Natural killer cell (primary cell): Measurements from ENCODE around the gene RNF103. TPM values are rescaled to one million over a fixed set of nuclear protein-coding genes. Genes with fewer than 3 reads are reported as not detected.

Experiments used
- ATAC-seq, 3 donors: fragments of 150-1000 bp in 2 of 3; fragments of 200-7000 bp in 1 of 3; cut with Tn5 transposase; 1 replicate in 1 of 3; 2 replicates in 2 of 3; pipeline ENCODE4 v1.10.0; 2021; ENCODE audit warnings: mild to moderate bottlenecking in 2 of 3, moderate library complexity in 2 of 3
- DNase-seq, 2 donors: peaks; one replicate each; pipeline versions ENCODE4 v3.0.0 to v3.0.0-alpha.2; 2013 to 2021; ENCODE audit warnings: mixed read lengths in 1 of 2
- H3K27ac ChIP-seq: one replicate; pipeline ENCODE4 v1.5.1; 2013; ENCODE audit warnings: mild to moderate bottlenecking, low read length
- H3K27me3 ChIP-seq: one replicate; pipeline ENCODE4 v1.6.1; 2013; ENCODE audit warnings: low read length; ENCODE audit not compliant: control insufficient read depth, insufficient read depth
- H3K36me3 ChIP-seq: one replicate; pipeline ENCODE4 v1.6.1; 2013; ENCODE audit warnings: low read length; ENCODE audit not compliant: control insufficient read depth, insufficient read depth
- H3K4me1 ChIP-seq: one replicate; pipeline ENCODE4 v1.6.1; 2013; ENCODE audit warnings: low read length; ENCODE audit not compliant: control insufficient read depth, insufficient read depth
- H3K4me3 ChIP-seq: one replicate; pipeline ENCODE4 v1.5.1; 2013; ENCODE audit warnings: low read length
- H3K9me3 ChIP-seq: one replicate; pipeline ENCODE4 v1.6.1; 2013; ENCODE audit warnings: low read length; ENCODE audit not compliant: control insufficient read depth, insufficient read depth
- H3K27ac Mint-ChIP-seq, 2 donors: one replicate each; pipeline ENCODE4 v1.8.0; 2022; ENCODE audit warnings: mild to moderate bottlenecking in 2 of 2, mixed read lengths in 2 of 2, moderate library complexity in 1 of 2
- H3K27me3 Mint-ChIP-seq, 2 donors: one replicate each; pipeline ENCODE4 v1.8.0; 2022; ENCODE audit warnings: low read depth in 2 of 2, mixed read lengths in 2 of 2
- H3K36me3 Mint-ChIP-seq: one replicate; pipeline ENCODE4 v1.8.0; 2022; ENCODE audit warnings: mixed read lengths
- H3K4me1 Mint-ChIP-seq, 2 donors: one replicate each; pipeline ENCODE4 v1.8.0; 2022; ENCODE audit warnings: mixed read lengths in 2 of 2
- H3K4me3 Mint-ChIP-seq: one replicate; pipeline ENCODE4 v1.8.0; 2022; ENCODE audit warnings: mild to moderate bottlenecking, moderate library complexity, mixed read lengths
- H3K9me3 Mint-ChIP-seq, 2 donors: one replicate each; pipeline ENCODE4 v1.8.0; 2022; ENCODE audit warnings: mixed read lengths in 2 of 2
- CTCF ChIP-seq: fragments of 200-600 bp; IDR thresholded peaks from one replicate; pipeline ENCODE4 v1.8.0; 2022; ENCODE audit warnings: antibody characterized with exemption
- WGBS: methylation state at CpG from one replicate; pipeline ENCODE4 v1.1.7; 2013; ENCODE audit warnings: missing lambda C conversion rate; ENCODE audit not compliant: insufficient coverage; 5-methylcytosine and 5-hydroxymethylcytosine counted together
- intact Hi-C: fragments of 100-400 bp; cut with micrococcal nuclease; formaldehyde crosslinking; loops from one replicate; pipeline ENCODE4 v1.14.2; 2022
- total RNA-seq, 4 donors: library from RNA; stranded (reverse); fragments of 120-200 nt in 1 of 4; gene quantifications; one replicate each; pipeline versions ENCODE4 v1.2.3 to v1.2.4, GENCODE V29; 2013 to 2022

Gene RNF103
- total RNA-seq, 3 donors from 2014 or later (not counting 1 experiment from before 2014, with no cell fraction given): 52.9 to 74.2 (median 70.9) TPM

- peak overlapping the region; percentile 96 to 99 for H3K27ac Mint-ChIP-seq
- peaks cover 3 to 17% of the 10 kb centered on the region in 2 donors for H3K27me3 Mint-ChIP-seq
- peaks cover 11% of the 10 kb centered on the region for H3K4me1 ChIP-seq
- H3K36me3 Mint-ChIP-seq: no peaks in the 10 kb centered on the region
- peak overlapping the region; percentile 96 for H3K4me3 Mint-ChIP-seq
- intact Hi-C loops: loop anchor here (2.0 kb wide), 1 partner anchor 60 kb away; the partner anchor contains the start of gene RNF103
- no peaks in the 10 kb centered on the region for H3K9me3 ChIP-seq
- H3K9me3 Mint-ChIP-seq: no peaks in the 10 kb centered on the region
- ATAC-seq (no peak), DNase-seq (no peak)
- H3K27ac ChIP-seq: peak overlapping the region; percentile 99
- peaks cover 2% of the 10 kb centered on the region for H3K27me3 ChIP-seq
- peaks cover 28 to 34% of the 10 kb centered on the region in 2 donors for H3K4me1 Mint-ChIP-seq
- peak overlapping the region; percentile 92 for H3K4me3 ChIP-seq
- no peaks in the 10 kb centered on the region for H3K36me3 ChIP-seq
- 1% methylated on average over 16 of the region's 16 CpGs for WGBS
- no peak for TF ChIP-seq CTCF
These were observed 61.2 kb downstream of the RNF103 start for GRCh38 chr2:86562485-86562921.

- ATAC-seq (no peak), DNase-seq (no peak)
- Mint-ChIP-seq H3K36me3 (no peaks in the 10 kb centered on the region), H3K4me3 (no peak overlapping the region), H3K27ac (no peak overlapping the region), H3K9me3 (no peaks in the 10 kb centered on the region), H3K4me1 (peaks cover 28 to 38% of the 10 kb centered on the region in 2 donors), H3K27me3 (no peaks in the 10 kb centered on the region)
- Histone ChIP-seq H3K36me3 (no peaks in the 10 kb centered on the region), H3K4me3 (no peak overlapping the region), H3K27me3 (no peaks in the 10 kb centered on the region), H3K27ac (no peak overlapping the region), H3K9me3 (no peaks in the 10 kb centered on the region), H3K4me1 (peaks cover 13% of the 10 kb centered on the region)
- intact Hi-C loops: no loop called here
- TF ChIP-seq CTCF: no peak
- WGBS: 92% methylated on average over 2 of the region's 2 CpGs
These were observed 65.8 kb downstream of the RNF103 start for GRCh38 chr2:86557836-86558235.

GRCh38 chr2:86556508-86556907 is 67.2 kb downstream of the RNF103 start:
- intact Hi-C loops: no loop called here
- peaks cover 29 to 39% of the 10 kb centered on the region in 2 donors for H3K4me1 Mint-ChIP-seq
- peaks cover 8% of the 10 kb centered on the region for H3K4me1 ChIP-seq

More at GRCh38 chr2:86556508-86556907, 67.2 kb downstream of the RNF103 start:
- H3K9me3 ChIP-seq: no peaks in the 10 kb centered on the region
- H3K27me3 ChIP-seq: no peaks in the 10 kb centered on the region
- H3K27me3 Mint-ChIP-seq: no peaks in the 10 kb centered on the region
- H3K27ac ChIP-seq: no peak overlapping the region
- ATAC-seq: no peak
- no peaks in the 10 kb centered on the region for H3K9me3 Mint-ChIP-seq
- 95% methylated on average over 16 of the region's 16 CpGs for WGBS
- H3K36me3 ChIP-seq: no peaks in the 10 kb centered on the region
- no peak overlapping the region for H3K4me3 ChIP-seq
- TF ChIP-seq CTCF: no peak
- no peak overlapping the region for H3K27ac Mint-ChIP-seq
- H3K4me3 Mint-ChIP-seq: no peak overlapping the region
- DNase-seq: no peak
- H3K36me3 Mint-ChIP-seq: no peaks in the 10 kb centered on the region

Other genes starting within 250 kb of the RNF103 start
- gene KDM3A, start 182.5 kb downstream of the RNF103 start, total RNA-seq: 100 to 1,000 TPM; 172 to 195 (median 188) TPM
- gene CHMP3, start 60.4 kb downstream of the RNF103 start, total RNA-seq: 10 to 100 TPM; 47.4 to 50.3 (median 49.3) TPM
- 10 to 100 TPM; 35.3 to 63.3 (median 54.3) TPM for gene RMND5A, start 96.4 kb upstream of the RNF103 start, total RNA-seq
- 100 to 1,000 TPM in 2 of 3 donors, 10 to 100 TPM in 1; 85.3 to 208 (median 162) TPM for gene CD8A, start 167.0 kb upstream of the RNF103 start, total RNA-seq
- 10 to 100 TPM in 1 of 3 donors, 1 to 10 TPM in 2; 1.9 to 22.7 (median 6.0) TPM for gene CD8B, start 238.0 kb upstream of the RNF103 start, total RNA-seq